Thyroid gland (tissue), 4 donors: ENCODE data around the gene NFATC4.

Experiments
- POLR2A ChIP-seq, 2 donors: fragments of 450-650 bp; IDR thresholded peaks; one replicate each; pipeline ENCODE4 v1.6.1; 2017; ENCODE audit warnings: antibody characterized with exemption in 2 of 2, mild to moderate bottlenecking in 2 of 2, moderate library complexity in 1 of 2
- TF ChIP-seq, protein P1 (sequence below), 6 experiments: fragments of 200-600 bp in 3 of 6; fragments of 450-650 bp in 3 of 6; sonication (generic) in 3 of 6; IDR thresholded peaks; one replicate each; pipeline ENCODE4 v1.5.1; 2016 to 2019; ENCODE audit warnings: antibody characterized with exemption in 6 of 6, mild to moderate bottlenecking in 2 of 6, inconsistent platforms in 1 of 6, moderate library complexity in 1 of 6

GRCh38 chr14:24407608-24408325, 39.8 kb downstream of the NFATC4 start:
- TF ChIP-seq, protein P1, sequence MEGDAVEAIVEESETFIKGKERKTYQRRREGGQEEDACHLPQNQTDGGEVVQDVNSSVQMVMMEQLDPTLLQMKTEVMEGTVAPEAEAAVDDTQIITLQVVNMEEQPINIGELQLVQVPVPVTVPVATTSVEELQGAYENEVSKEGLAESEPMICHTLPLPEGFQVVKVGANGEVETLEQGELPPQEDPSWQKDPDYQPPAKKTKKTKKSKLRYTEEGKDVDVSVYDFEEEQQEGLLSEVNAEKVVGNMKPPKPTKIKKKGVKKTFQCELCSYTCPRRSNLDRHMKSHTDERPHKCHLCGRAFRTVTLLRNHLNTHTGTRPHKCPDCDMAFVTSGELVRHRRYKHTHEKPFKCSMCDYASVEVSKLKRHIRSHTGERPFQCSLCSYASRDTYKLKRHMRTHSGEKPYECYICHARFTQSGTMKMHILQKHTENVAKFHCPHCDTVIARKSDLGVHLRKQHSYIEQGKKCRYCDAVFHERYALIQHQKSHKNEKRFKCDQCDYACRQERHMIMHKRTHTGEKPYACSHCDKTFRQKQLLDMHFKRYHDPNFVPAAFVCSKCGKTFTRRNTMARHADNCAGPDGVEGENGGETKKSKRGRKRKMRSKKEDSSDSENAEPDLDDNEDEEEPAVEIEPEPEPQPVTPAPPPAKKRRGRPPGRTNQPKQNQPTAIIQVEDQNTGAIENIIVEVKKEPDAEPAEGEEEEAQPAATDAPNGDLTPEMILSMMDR (IDR thresholded peaks at IDR 0.05): no peak
- no peak for TF ChIP-seq POLR2A (IDR thresholded peaks at IDR 0.05)
